Karpas-422 (cell line): Measurements from ENCODE around the gene PSD. TPM values are rescaled to one million over a fixed set of nuclear protein-coding genes. Genes with fewer than 3 reads are reported as not detected.

Experiments used
- DNase-seq: peaks from one replicate; pipeline ENCODE4 v3.0.0-alpha.2; 2015
- H2AFZ ChIP-seq: fragments of 200-600 bp; sonication (generic); 2 replicates; pipeline ENCODE4 v1.6.1; 2014; ENCODE audit warnings: antibody characterized with exemption, low read length, mixed read lengths
- H3K27ac ChIP-seq: fragments of 200-600 bp; sonication (generic); 2 replicates; pipeline ENCODE4 v1.5.1; 2014; ENCODE audit warnings: mild to moderate bottlenecking, low read length, moderate library complexity
- H3K27me3 ChIP-seq: fragments of 200-600 bp; sonication (generic); 2 replicates; pipeline ENCODE4 v1.6.1; 2014; ENCODE audit warnings: low read length, mixed read lengths
- H3K36me3 ChIP-seq: fragments of 200-600 bp; sonication (generic); 2 replicates; pipeline ENCODE4 v1.6.1; 2014; ENCODE audit warnings: low read length, mixed read lengths; ENCODE audit not compliant: insufficient read depth
- H3K4me1 ChIP-seq: fragments of 200-600 bp; sonication (generic); 2 replicates; pipeline ENCODE4 v1.6.1; 2014; ENCODE audit warnings: mild to moderate bottlenecking, low read length, mixed read lengths
- H3K4me2 ChIP-seq: fragments of 200-600 bp; sonication (generic); 2 replicates; pipeline ENCODE4 v1.6.1; 2014; ENCODE audit warnings: low read length, low read depth, mild to moderate bottlenecking; ENCODE audit not compliant: poor library complexity, severe bottlenecking
- H3K4me3 ChIP-seq: fragments of 200-600 bp; sonication (generic); 2 replicates; pipeline ENCODE4 v1.5.1; 2014; ENCODE audit warnings: mild to moderate bottlenecking, antibody characterized with exemption, low read length, mixed read lengths
- H3K79me2 ChIP-seq: fragments of 200-600 bp; sonication (generic); 2 replicates; pipeline ENCODE4 v1.6.1; 2014; ENCODE audit warnings: mild to moderate bottlenecking, low read length, mixed read lengths
- H3K9ac ChIP-seq: fragments of 200-600 bp; sonication (generic); 2 replicates; pipeline ENCODE4 v1.6.0; 2014; ENCODE audit warnings: low read length
- H3K9me2 ChIP-seq: fragments of 200-600 bp; sonication (generic), shearing (Covaris generic); replicated peaks from 2 replicates; pipeline ENCODE4 v1.6.0; 2014; ENCODE audit warnings: mild to moderate bottlenecking, low read length, moderate library complexity; ENCODE audit not compliant: insufficient read depth
- H3K9me3 ChIP-seq: fragments of 300-700, 200-600 bp; sonication (generic); 2 replicates; pipeline ENCODE4 v1.6.1; 2014; ENCODE audit warnings: low read length, mixed read lengths
- H4K20me1 ChIP-seq: fragments of 200-600 bp; sonication (generic); 2 replicates; pipeline ENCODE4 v1.6.1; 2014; ENCODE audit warnings: mild to moderate bottlenecking, antibody characterized with exemption, low read length, low read depth; ENCODE audit not compliant: insufficient read depth
- total RNA-seq: library from RNA; depleted of rRNA; stranded (reverse); fragments of >200 nt; shearing (Covaris generic); gene quantifications from 2 replicates; pipeline ENCODE4 v1.2.3, GENCODE V29; 2014; ENCODE audit warnings: low replicate concordance

PSD gene
- total RNA-seq, 1 experiment from 2014 or later: 0.19 TPM

- Histone ChIP-seq H2AFZ (no peak overlapping the region), H3K9ac (no peak overlapping the region), H3K9me3 (no peaks in the 10 kb centered on the region), H3K27ac (no peak overlapping the region), H3K4me1 (no peaks in the 10 kb centered on the region), H3K9me2 (no peaks in the 10 kb centered on the region), H3K4me2 (no peak overlapping the region), H3K79me2 (no peaks in the 10 kb centered on the region), H3K27me3 (no peaks in the 10 kb centered on the region), H4K20me1 (no peaks in the 10 kb centered on the region), H3K4me3 (no peak overlapping the region), H3K36me3 (no peaks in the 10 kb centered on the region)
- no peak for DNase-seq
Observed at GRCh38 chr10:102381983-102382382, 36.6 kb downstream of the PSD start.

DNA sequence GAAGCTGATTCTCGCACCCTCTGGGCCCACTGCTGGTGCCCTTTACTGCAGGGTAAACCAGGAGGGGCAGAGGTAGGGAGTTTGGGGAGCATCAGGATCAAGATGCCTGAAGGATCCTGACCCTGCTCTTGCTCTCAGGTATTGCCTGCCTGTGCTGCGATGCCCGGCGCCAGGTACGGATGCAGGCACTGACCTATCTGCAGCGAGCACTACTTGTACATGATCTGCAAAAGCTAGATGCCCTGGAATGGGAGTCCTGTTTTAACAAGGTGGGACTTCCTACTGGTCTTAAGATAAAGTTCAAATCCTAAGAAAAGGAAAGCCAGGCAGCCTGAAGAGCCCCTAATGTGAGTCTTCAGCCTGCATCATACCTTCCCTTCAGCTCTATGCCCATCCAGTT is 39.2 kb downstream of the PSD start:
- no peaks in the 10 kb centered on the region for H3K4me1 ChIP-seq
- H3K4me2 ChIP-seq: no peak overlapping the region
- H3K9me3 ChIP-seq: no peaks in the 10 kb centered on the region
- no peaks in the 10 kb centered on the region for H3K9me2 ChIP-seq
- no peak for DNase-seq
- no peaks in the 10 kb centered on the region for H4K20me1 ChIP-seq
- no peak overlapping the region for H3K27ac ChIP-seq
- H3K36me3 ChIP-seq: no peaks in the 10 kb centered on the region
- H3K79me2 ChIP-seq: no peaks in the 10 kb centered on the region
- no peak overlapping the region for H3K4me3 ChIP-seq
- H2AFZ ChIP-seq: no peak overlapping the region
- H3K27me3 ChIP-seq: no peaks in the 10 kb centered on the region
- no peak overlapping the region for H3K9ac ChIP-seq

DNA sequence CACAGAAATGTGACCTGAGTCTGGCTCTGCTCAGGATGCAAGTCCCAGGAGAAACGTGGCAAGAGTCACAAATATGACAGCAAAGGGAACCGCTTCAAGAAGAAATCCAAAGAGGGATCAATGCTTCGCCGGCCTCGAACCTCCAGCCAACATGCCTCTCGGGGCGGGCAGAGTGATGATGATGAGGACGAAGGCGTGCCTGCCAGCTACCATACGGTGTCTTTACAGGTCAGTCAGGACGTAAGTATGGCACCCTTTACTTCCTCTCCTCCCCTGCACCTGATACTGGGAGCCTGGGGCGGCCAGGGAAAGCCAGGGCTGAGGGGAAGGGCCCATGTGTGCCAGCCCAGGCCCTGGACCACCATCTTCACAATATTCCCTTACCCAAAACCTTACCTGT is 41.7 kb downstream of the PSD start:
- no peak overlapping the region for H3K27ac ChIP-seq
- no peaks in the 10 kb centered on the region for H3K27me3 ChIP-seq
- H3K36me3 ChIP-seq: no peaks in the 10 kb centered on the region
- no peaks in the 10 kb centered on the region for H3K4me1 ChIP-seq
- no peaks in the 10 kb centered on the region for H3K9me3 ChIP-seq
- DNase-seq: no peak
- H3K79me2 ChIP-seq: no peaks in the 10 kb centered on the region
- no peaks in the 10 kb centered on the region for H3K9me2 ChIP-seq
- no peak overlapping the region for H3K9ac ChIP-seq
- H3K4me3 ChIP-seq: no peak overlapping the region
- no peaks in the 10 kb centered on the region for H4K20me1 ChIP-seq
- H2AFZ ChIP-seq: no peak overlapping the region
- no peak overlapping the region for H3K4me2 ChIP-seq

GRCh38 chr10:102375867-102376266 is 42.7 kb downstream of the PSD start:
- no peak overlapping the region for H3K9ac ChIP-seq
- H3K4me3 ChIP-seq: no peak overlapping the region
- H3K4me2 ChIP-seq: no peak overlapping the region
- no peaks in the 10 kb centered on the region for H3K27me3 ChIP-seq
- H4K20me1 ChIP-seq: no peaks in the 10 kb centered on the region
- no peaks in the 10 kb centered on the region for H3K9me3 ChIP-seq
- no peak overlapping the region for H3K27ac ChIP-seq
- no peak for DNase-seq
- H3K79me2 ChIP-seq: no peaks in the 10 kb centered on the region
- peaks cover 5% of the 10 kb centered on the region; the same call in 1 of the 2 replicates for H3K36me3 ChIP-seq
- H3K4me1 ChIP-seq: no peaks in the 10 kb centered on the region
- H3K9me2 ChIP-seq: no peaks in the 10 kb centered on the region
- no peak overlapping the region for H2AFZ ChIP-seq

DNA sequence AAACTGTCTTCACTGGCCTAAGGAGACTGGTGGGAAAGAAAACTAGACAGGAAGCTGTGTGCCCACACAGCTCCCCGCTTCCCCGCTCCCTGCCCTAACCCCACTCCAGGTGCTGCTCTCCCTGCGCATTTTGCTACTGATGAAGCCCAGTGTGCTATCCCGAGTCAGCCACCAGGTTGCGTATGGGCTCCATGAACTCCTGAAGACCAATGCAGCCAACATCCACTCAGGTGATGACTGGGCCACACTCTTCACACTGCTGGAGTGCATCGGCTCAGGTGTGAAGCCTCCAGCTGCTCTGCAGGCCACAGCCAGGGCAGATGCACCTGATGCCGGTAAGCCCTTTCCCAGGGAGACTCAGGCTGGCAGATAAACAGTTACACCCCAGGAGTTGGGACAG is 43.3 kb downstream of the PSD start:
- Histone ChIP-seq H3K27ac (no peak overlapping the region), H3K4me1 (no peaks in the 10 kb centered on the region), H3K79me2 (no peaks in the 10 kb centered on the region), H3K36me3 (peaks cover 5% of the 10 kb centered on the region; the same call in 1 of the 2 replicates), H3K4me2 (no peak overlapping the region), H3K4me3 (no peak overlapping the region), H3K27me3 (no peaks in the 10 kb centered on the region), H3K9ac (no peak overlapping the region), H2AFZ (no peak overlapping the region), H3K9me2 (no peaks in the 10 kb centered on the region), H4K20me1 (no peaks in the 10 kb centered on the region), H3K9me3 (no peaks in the 10 kb centered on the region)
- no peak for DNase-seq

DNA sequence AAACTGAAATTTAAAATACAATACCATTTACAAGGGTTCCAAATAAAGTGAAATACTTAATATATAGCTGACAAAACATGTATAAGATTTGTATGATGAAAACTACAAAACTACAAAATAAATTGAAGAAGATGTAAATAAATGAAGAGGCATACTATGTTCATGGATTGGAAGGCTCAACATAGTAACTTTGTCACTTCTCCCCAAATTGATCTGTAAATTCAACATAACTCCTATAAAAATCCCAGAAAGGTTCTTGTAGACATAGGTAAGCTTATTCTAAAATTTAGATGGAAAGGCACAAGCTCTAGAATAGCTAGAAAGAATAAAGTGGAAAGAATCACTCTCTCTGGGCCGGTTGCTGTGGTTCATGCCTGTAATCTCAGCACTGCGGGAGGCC is 47.3 kb downstream of the PSD start:
- Histone ChIP-seq H3K9ac (no peak overlapping the region), H2AFZ (no peak overlapping the region), H3K4me3 (no peak overlapping the region), H3K27ac (no peak overlapping the region), H4K20me1 (no peaks in the 10 kb centered on the region), H3K4me2 (no peak overlapping the region), H3K9me3 (no peaks in the 10 kb centered on the region), H3K27me3 (no peaks in the 10 kb centered on the region), H3K4me1 (no peaks in the 10 kb centered on the region), H3K9me2 (no peaks in the 10 kb centered on the region), H3K79me2 (no peaks in the 10 kb centered on the region), H3K36me3 (peaks cover 5% of the 10 kb centered on the region; the same call in 1 of the 2 replicates)
- DNase-seq: no peak

GRCh38 chr10:102368077-102368476 is 50.5 kb downstream of the PSD start:
- Histone ChIP-seq H3K9me3 (no peaks in the 10 kb centered on the region), H3K4me1 (no peaks in the 10 kb centered on the region), H3K9me2 (no peaks in the 10 kb centered on the region), H3K27me3 (no peaks in the 10 kb centered on the region), H3K36me3 (peaks cover 5% of the 10 kb centered on the region; the same call in 1 of the 2 replicates), H3K79me2 (no peaks in the 10 kb centered on the region), H3K4me2 (no peak overlapping the region), H2AFZ (no peak overlapping the region), H4K20me1 (no peaks in the 10 kb centered on the region), H3K4me3 (no peak overlapping the region), H3K9ac (no peak overlapping the region), H3K27ac (no peak overlapping the region)
- DNase-seq: no peak

- Histone ChIP-seq H3K27me3 (no peaks in the 10 kb centered on the region), H3K4me3 (no peak overlapping the region), H3K9me2 (no peaks in the 10 kb centered on the region), H2AFZ (no peak overlapping the region), H3K9ac (no peak overlapping the region), H3K4me1 (no peaks in the 10 kb centered on the region), H3K27ac (no peak overlapping the region), H4K20me1 (no peaks in the 10 kb centered on the region), H3K4me2 (no peak overlapping the region), H3K36me3 (peaks cover 5% of the 10 kb centered on the region; the same call in 1 of the 2 replicates), H3K9me3 (no peaks in the 10 kb centered on the region), H3K79me2 (no peaks in the 10 kb centered on the region)
- DNase-seq: no peak
Observed at GRCh38 chr10:102367441-102367840, 51.1 kb downstream of the PSD start.
